ENCODE results near the gene SLC24A1. TPM values are rescaled to one million over a fixed set of nuclear protein-coding genes. Genes with fewer than 3 reads are reported as not detected.

Gene SLC24A1
- polyA plus RNA-seq, 1 experiment = 5.5 TPM

GRCh38 chr15:65653341-65653740, 31.6 kb downstream of the SLC24A1 start:
- Histone ChIP-seq H3K27ac (ENCODE audit: low read depth, low read length) (no peak overlapping the region), H3K4me3 (ENCODE audit: low read depth, low read length) (no peak overlapping the region), H3K9me3 (ENCODE audit: control insufficient read depth, insufficient read depth, low read length) (no peaks in the 10 kb centered on the region), H3K27me3 (ENCODE audit: control insufficient read depth, insufficient read depth, low read length) (no peaks in the 10 kb centered on the region)
- TF ChIP-seq CTCF (IDR thresholded peaks at IDR 0.05; ENCODE audit: low read depth, low read length) = no peak
- CTCF ChIA-PET = interaction anchor here (3.6 kb wide), 1 partner anchor 15 kb away, joined by 26 read pairs; no protein-coding TSS in a partner anchor
- POLR2A ChIA-PET = interaction anchor here (0.5 to 1.2 kb wide), 3 partner anchors 9 to 452 kb away, joined by 3 to 6 read pairs (median 4); partner anchors contain the start of gene INTS14
- DNase-seq (ENCODE audit: low read depth, low spot score) = no peak

- Histone ChIP-seq H3K9me3 (ENCODE audit: control insufficient read depth, insufficient read depth, low read length) (no peaks in the 10 kb centered on the region), H3K4me3 (ENCODE audit: low read depth, low read length) (no peak overlapping the region), H3K27ac (ENCODE audit: low read depth, low read length) (no peak overlapping the region), H3K27me3 (ENCODE audit: control insufficient read depth, insufficient read depth, low read length) (no peaks in the 10 kb centered on the region)
- no peak for DNase-seq (ENCODE audit: low read depth, low spot score)
- ChIA-PET CTCF (interaction anchor here (3.6 kb wide), 1 partner anchor 16 kb away, joined by 26 read pairs; no protein-coding TSS in a partner anchor), POLR2A (interaction anchor here (0.5 to 1.2 kb wide), 3 partner anchors 9 to 451 kb away, joined by 3 to 6 read pairs (median 4); partner anchors contain the start of gene INTS14)
- TF ChIP-seq CTCF (IDR thresholded peaks at IDR 0.05; ENCODE audit: low read depth, low read length) = no peak
Observed at GRCh38 chr15:65653801-65654521, 32.2 kb downstream of the SLC24A1 start.

GRCh38 chr15:65655026-65655425, 33.3 kb downstream of the SLC24A1 start:
- Histone ChIP-seq H3K27me3 (ENCODE audit: control insufficient read depth, insufficient read depth, low read length) (no peaks in the 10 kb centered on the region), H3K27ac (ENCODE audit: low read depth, low read length) (no peak overlapping the region), H3K4me3 (ENCODE audit: low read depth, low read length) (no peak overlapping the region), H3K9me3 (ENCODE audit: control insufficient read depth, insufficient read depth, low read length) (no peaks in the 10 kb centered on the region)
- ChIA-PET POLR2A (no interaction called here), CTCF (interaction anchor here (3.6 kb wide), 1 partner anchor 17 kb away, joined by 26 read pairs; no protein-coding TSS in a partner anchor)
- TF ChIP-seq CTCF (IDR thresholded peaks at IDR 0.05; ENCODE audit: low read depth, low read length) = no peak
- DNase-seq (ENCODE audit: low read depth, low spot score) = no peak

- Histone ChIP-seq H3K27me3 (ENCODE audit: control insufficient read depth, insufficient read depth, low read length) (no peaks in the 10 kb centered on the region), H3K27ac (ENCODE audit: low read depth, low read length) (no peak overlapping the region), H3K4me3 (ENCODE audit: low read depth, low read length) (no peak overlapping the region), H3K9me3 (ENCODE audit: control insufficient read depth, insufficient read depth, low read length) (no peaks in the 10 kb centered on the region)
- DNase-seq (ENCODE audit: low read depth, low spot score) = no peak
- ChIA-PET POLR2A (no interaction called here), CTCF (no interaction called here)
- TF ChIP-seq CTCF (IDR thresholded peaks at IDR 0.05; ENCODE audit: low read depth, low read length) = no peak
Observed at GRCh38 chr15:65655457-65655856, 33.7 kb downstream of the SLC24A1 start.

DNA sequence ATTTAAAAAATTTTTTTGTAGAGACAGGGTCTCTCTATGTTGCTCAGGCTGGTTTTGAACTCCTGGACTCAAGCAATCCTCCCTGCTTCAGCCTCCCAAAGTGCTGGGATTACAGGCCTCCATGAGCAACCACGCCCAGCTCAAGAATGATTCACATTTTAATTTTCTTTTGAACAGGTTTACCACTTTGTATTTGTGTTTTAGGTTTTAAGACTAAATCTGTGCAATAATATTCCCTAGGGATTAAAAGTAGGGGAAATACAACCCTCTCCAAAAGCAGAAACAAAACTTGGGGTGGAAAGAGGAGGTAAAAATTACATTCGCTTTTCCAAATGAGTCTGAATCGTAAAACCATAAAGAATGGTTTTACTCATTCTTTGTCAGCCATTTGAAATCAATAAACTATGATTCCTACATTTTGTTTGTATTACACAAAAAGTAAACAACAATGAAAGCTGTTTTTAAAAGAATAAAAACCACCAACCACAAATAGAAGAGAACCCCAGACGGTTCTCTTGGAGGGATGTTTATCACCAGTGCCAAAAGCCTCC, 37.8 kb downstream of the SLC24A1 start:
- no peak for TF ChIP-seq CTCF (IDR thresholded peaks at IDR 0.05; ENCODE audit: low read depth, low read length)
- ChIA-PET CTCF (interaction anchor here (1.1 to 2.5 kb wide), 2 partner anchors 8 to 198 kb away, joined by 3 to 11 read pairs; no protein-coding TSS in a partner anchor), POLR2A (interaction anchor here (0.5 kb wide), 1 partner anchor 49 kb away, joined by 4 read pairs; no protein-coding TSS in a partner anchor)
- no peak for DNase-seq (ENCODE audit: low read depth, low spot score)
- no peaks in the 10 kb centered on the region for H3K9me3 ChIP-seq (ENCODE audit: control insufficient read depth, insufficient read depth, low read length)
- H3K27me3 ChIP-seq (ENCODE audit: control insufficient read depth, insufficient read depth, low read length) = no peaks in the 10 kb centered on the region
- no peak overlapping the region for H3K4me3 ChIP-seq (ENCODE audit: low read depth, low read length)
- H3K27ac ChIP-seq (ENCODE audit: low read depth, low read length) = no peak overlapping the region
